B cell (primary cell): Measurements from ENCODE around the gene KRTAP2-2. TPM values are rescaled to one million over a fixed set of nuclear protein-coding genes. Genes with fewer than 3 reads are reported as not detected.

Source experiments
- ATAC-seq: fragments of 200-7000 bp; cut with Tn5 transposase; one replicate; pipeline ENCODE4 v1.10.0; 2021; ENCODE audit warnings: low read depth, mild to moderate bottlenecking, moderate number of reproducible peaks, moderate library complexity
- CTCF ChIA-PET: fragments of 350-600 bp; sonication (Branson Sonifier 250); formaldehyde crosslinking; loops from one replicate; lab custom pipeline; 2021; ENCODE audit warnings: antibody characterized with exemption, inconsistent platforms; lab: Charles Lee
- POLR2A ChIA-PET: fragments of 350-600 bp; sonication (Branson Sonifier 250); formaldehyde crosslinking; loops from one replicate; lab custom pipeline; 2021; ENCODE audit warnings: antibody characterized with exemption; lab: Charles Lee
- DNase-seq: peaks from one replicate; pipeline ENCODE4 v3.0.0; 2013
- H2AFZ ChIP-seq: 2 replicates; pipeline ENCODE4 v1.6.1; 2012; ENCODE audit warnings: mild to moderate bottlenecking, low read depth, low read length; ENCODE audit not compliant: insufficient read depth, poor library complexity, severe bottlenecking
- H3K27ac ChIP-seq, 2 donors: 1 replicate in 1 of 2; 2 replicates in 1 of 2; pipeline ENCODE4 v1.5.1; 2012 to 2013; ENCODE audit warnings: low read length in 2 of 2, mild to moderate bottlenecking in 2 of 2, moderate library complexity in 1 of 2
- H3K27me3 ChIP-seq, 4 experiments: fragments of 200-600 bp in 1 of 4; sonication (generic) in 1 of 4; replicated peaks in 1 of 4; 1 replicate in 2 of 4; 2 replicates in 2 of 4; pipeline versions ENCODE4 v1.6.1 to v1.7.0; 2013 to 2016; ENCODE audit warnings: low read length in 3 of 4, mild to moderate bottlenecking in 2 of 4, mixed read lengths in 1 of 4, moderate library complexity in 1 of 4; ENCODE audit not compliant: insufficient read depth in 4 of 4, control insufficient read depth in 3 of 4; ENCODE audit errors: control extremely low read depth in 1 of 4
- H3K36me3 ChIP-seq, 2 experiments: replicated peaks in 1 of 2; 1 replicate in 1 of 2; 2 replicates in 1 of 2; pipeline versions ENCODE4 v1.6.1 to v1.7.1; 2013; ENCODE audit warnings: low read length in 1 of 2; ENCODE audit not compliant: insufficient read depth in 2 of 2, control insufficient read depth in 1 of 2; ENCODE audit errors: control extremely low read depth in 1 of 2, extremely low read depth in 1 of 2
- H3K4me1 ChIP-seq, 2 donors: fragments of 200-600 bp in 1 of 2; sonication (generic) in 1 of 2; 1 replicate in 1 of 2; 2 replicates in 1 of 2; pipeline versions ENCODE4 v1.5.1 to v1.6.1; 2013 to 2017; ENCODE audit warnings: low read length in 2 of 2; ENCODE audit not compliant: control insufficient read depth in 2 of 2, insufficient read depth in 2 of 2
- H3K4me2 ChIP-seq: replicated peaks from 2 replicates; pipeline ENCODE3; 2012; ENCODE audit warnings: mild to moderate bottlenecking, low read depth, low read length; ENCODE audit not compliant: poor library complexity, severe bottlenecking
- H3K4me3 ChIP-seq, 5 experiments: fragments of 200-600 bp in 1 of 5; sonication (generic) in 1 of 5; 1 replicate in 3 of 5; 2 replicates in 2 of 5; pipeline versions ENCODE4 v1.5.1 to v1.7.0; 2011 to 2016; ENCODE audit warnings: low read length in 4 of 5, mild to moderate bottlenecking in 4 of 5, low read depth in 2 of 5, control low read depth in 1 of 5, moderate library complexity in 1 of 5; ENCODE audit not compliant: insufficient read depth in 1 of 5; ENCODE audit errors: control extremely low read depth in 1 of 5, extremely low read depth in 1 of 5
- H3K79me2 ChIP-seq: fragments of 200-600 bp; sonication (generic); one replicate; pipeline ENCODE4 v1.6.0; 2016; ENCODE audit warnings: low read length; ENCODE audit not compliant: control insufficient read depth, insufficient read depth
- H3K9ac ChIP-seq: fragments of 200-600 bp; sonication (generic); 2 replicates; pipeline ENCODE4 v1.6.1; 2017; ENCODE audit warnings: mild to moderate bottlenecking, low read length, moderate library complexity
- H3K9me3 ChIP-seq, 3 donors: one replicate each; pipeline versions ENCODE4 v1.6.1 to v1.7.1; 2013; ENCODE audit warnings: low read length in 2 of 3; ENCODE audit not compliant: control insufficient read depth in 2 of 3, insufficient read depth in 1 of 3; ENCODE audit errors: control extremely low read depth in 1 of 3
- H4K20me1 ChIP-seq: 2 replicates; pipeline ENCODE4 v1.6.0; 2012; ENCODE audit warnings: mild to moderate bottlenecking, low read length; ENCODE audit not compliant: insufficient read depth, control insufficient read depth, poor library complexity, severe bottlenecking
- H3K27ac Mint-ChIP-seq: one replicate; pipeline ENCODE4 v1.8.0; 2021; ENCODE audit warnings: mixed read lengths
- H3K27me3 Mint-ChIP-seq: one replicate; pipeline ENCODE4 v1.8.0; 2021; ENCODE audit warnings: mixed read lengths
- H3K4me1 Mint-ChIP-seq: one replicate; pipeline ENCODE4 v1.8.0; 2021; ENCODE audit warnings: mixed read lengths
- H3K4me3 Mint-ChIP-seq: one replicate; pipeline ENCODE4 v1.8.0; 2021; ENCODE audit warnings: mixed read lengths
- H3K9me3 Mint-ChIP-seq: one replicate; pipeline ENCODE4 v1.8.0; 2022; ENCODE audit warnings: mixed read lengths; ENCODE audit not compliant: insufficient read depth
- EZH2 ChIP-seq: IDR thresholded peaks from 2 replicates; pipeline ENCODE4 v1.6.1; 2012; ENCODE audit warnings: borderline replicate concordance, low read depth, mild to moderate bottlenecking, moderate library complexity, low read length; ENCODE audit not compliant: insufficient read depth, poor library complexity, severe bottlenecking
- WGBS: methylation state at CpG from one replicate; pipeline ENCODE4 v1.1.5; 2013; ENCODE audit warnings: missing lambda C conversion rate; ENCODE audit not compliant: insufficient coverage; 5-methylcytosine and 5-hydroxymethylcytosine counted together
- intact Hi-C: fragments of 100-400 bp; cut with micrococcal nuclease; formaldehyde crosslinking; loops from one replicate; pipeline ENCODE4 v1.10.0; 2022
- polyA plus RNA-seq: library from polyadenylated mRNA; depleted of rRNA; stranded (reverse); fragments of >200 nt; gene quantifications from 2 replicates; pipeline ENCODE4 v1.2.3, GENCODE V29; 2012
- total RNA-seq, 2 donors: library from RNA; stranded (reverse); fragments of 120-200 nt in 1 of 2; gene quantifications; 1 replicate in 1 of 2; 2 replicates in 1 of 2; pipeline versions ENCODE4 v1.2.3 to v1.2.4, GENCODE V29; 2013 to 2022
- TF ChIP-seq, protein P1 (sequence below): fragments of 200-600 bp; IDR thresholded peaks from one replicate; pipeline ENCODE4 v1.8.0; 2022; ENCODE audit warnings: antibody characterized with exemption, mild to moderate bottlenecking

Gene KRTAP2-2
- total and polyA plus RNA-seq, 2 donors (not counting 1 experiment from before 2014, with no cell fraction given): not detected

DNA sequence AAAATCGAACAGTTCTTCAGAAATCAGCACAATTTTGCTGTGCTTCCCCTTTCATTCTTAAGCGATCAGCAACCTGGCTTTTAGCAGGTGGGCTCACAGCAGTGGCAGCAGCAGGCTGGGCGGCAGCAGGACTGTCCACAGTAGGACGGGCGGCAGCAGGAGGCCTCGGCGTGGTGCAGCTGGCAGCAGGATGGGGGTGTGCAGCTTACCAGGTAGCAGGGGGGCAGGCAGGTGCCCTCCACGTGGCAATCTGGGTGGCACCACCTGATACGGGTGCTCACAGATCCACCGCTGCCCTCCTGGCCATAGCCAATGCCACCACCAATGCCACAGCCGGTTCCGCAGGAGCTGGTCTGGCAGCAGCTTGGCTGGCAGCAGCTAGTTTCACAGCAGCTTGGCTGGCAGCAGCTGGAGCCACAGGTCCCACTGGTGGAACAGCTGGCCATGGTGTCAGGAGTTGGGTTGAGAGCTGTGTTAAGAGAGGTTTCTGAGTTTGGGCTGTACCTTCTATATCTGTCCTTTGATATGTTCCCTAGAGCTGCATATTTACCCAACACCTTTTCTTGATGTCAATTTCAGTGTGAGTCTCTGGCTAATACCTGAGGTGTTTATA is 25.3 kb downstream of the KRTAP2-2 start, which contains the start of gene KRTAP1-4:
TSS of gene KRTAP1-4 (minus strand) at position 563 of the 613 bp plus-strand sequence. CDS start at position 446, 117 bp downstream.
- Mint-ChIP-seq H3K27ac (no peak within 1 kb of the TSS), H3K4me1 (no peaks in the 10 kb centered on the region), H3K27me3 (peaks cover 48% of the 10 kb centered on the region), H3K4me3 (no peak within 1 kb of the TSS), H3K9me3 (no peaks in the 10 kb centered on the region)
- ChIA-PET CTCF (no interaction called here), POLR2A (no interaction called here)
- H3K27ac ChIP-seq: no peak within 1 kb of the TSS
- no peak within 1 kb of the TSS for H3K4me2 ChIP-seq
- no peak within 1 kb of the TSS for H3K4me3 ChIP-seq
- no peaks in the 10 kb centered on the region for H4K20me1 ChIP-seq
- no peak within 1 kb of the TSS for H3K9ac ChIP-seq
- WGBS: 90% methylated on average over 9 of the region's 12 CpGs
- H3K27me3 ChIP-seq: peaks cover 0 to 9% (median 3%) of the 10 kb centered on the region in 4 experiments
- DNase-seq: no peak
- TF ChIP-seq EZH2: no peak
- TF ChIP-seq, protein P1, sequence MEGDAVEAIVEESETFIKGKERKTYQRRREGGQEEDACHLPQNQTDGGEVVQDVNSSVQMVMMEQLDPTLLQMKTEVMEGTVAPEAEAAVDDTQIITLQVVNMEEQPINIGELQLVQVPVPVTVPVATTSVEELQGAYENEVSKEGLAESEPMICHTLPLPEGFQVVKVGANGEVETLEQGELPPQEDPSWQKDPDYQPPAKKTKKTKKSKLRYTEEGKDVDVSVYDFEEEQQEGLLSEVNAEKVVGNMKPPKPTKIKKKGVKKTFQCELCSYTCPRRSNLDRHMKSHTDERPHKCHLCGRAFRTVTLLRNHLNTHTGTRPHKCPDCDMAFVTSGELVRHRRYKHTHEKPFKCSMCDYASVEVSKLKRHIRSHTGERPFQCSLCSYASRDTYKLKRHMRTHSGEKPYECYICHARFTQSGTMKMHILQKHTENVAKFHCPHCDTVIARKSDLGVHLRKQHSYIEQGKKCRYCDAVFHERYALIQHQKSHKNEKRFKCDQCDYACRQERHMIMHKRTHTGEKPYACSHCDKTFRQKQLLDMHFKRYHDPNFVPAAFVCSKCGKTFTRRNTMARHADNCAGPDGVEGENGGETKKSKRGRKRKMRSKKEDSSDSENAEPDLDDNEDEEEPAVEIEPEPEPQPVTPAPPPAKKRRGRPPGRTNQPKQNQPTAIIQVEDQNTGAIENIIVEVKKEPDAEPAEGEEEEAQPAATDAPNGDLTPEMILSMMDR: no peak
- H3K4me1 ChIP-seq: no peaks in the 10 kb centered on the region
- no peaks in the 10 kb centered on the region for H3K36me3 ChIP-seq
- no peak within 1 kb of the TSS for H2AFZ ChIP-seq
- no peak for ATAC-seq
- H3K9me3 ChIP-seq: no peaks in the 10 kb centered on the region
- intact Hi-C loops: no loop called here
- no peaks in the 10 kb centered on the region for H3K79me2 ChIP-seq

DNA sequence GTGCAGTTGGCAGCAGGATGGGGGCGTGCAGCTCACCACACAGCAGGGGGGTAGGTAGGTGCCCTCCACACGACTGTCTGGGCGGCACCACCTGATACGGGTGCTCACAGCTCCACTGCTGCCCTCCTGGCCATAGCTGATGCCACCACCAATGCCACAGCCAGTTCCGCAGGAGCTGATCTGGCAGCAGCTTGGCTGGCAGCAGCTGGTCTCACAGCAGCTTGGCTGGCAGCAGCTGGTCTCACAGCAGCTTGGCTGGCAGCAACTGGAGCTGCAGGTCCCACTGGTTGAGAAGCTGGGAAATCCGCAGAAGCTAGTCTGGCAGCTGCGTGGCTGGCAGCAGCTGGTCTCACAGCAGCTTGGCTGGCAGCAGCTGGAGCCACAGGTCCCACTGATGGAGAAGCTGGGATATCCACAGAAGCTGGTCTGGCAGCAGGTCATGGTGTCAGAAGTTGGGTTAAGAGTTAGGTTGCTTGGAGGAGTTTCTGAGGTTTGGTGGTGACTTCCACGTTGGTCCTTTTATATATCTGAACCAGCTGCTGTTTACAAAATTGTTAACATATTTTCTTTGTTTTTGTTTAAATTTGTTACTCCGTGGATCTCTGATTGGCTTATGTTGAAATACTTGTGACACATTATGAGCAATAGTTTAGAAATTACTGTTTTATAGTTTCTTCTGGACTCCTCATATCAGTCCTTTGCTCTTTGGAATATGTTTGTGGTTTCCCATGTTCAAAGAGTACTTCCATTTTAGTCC is 28.1 kb downstream of the KRTAP2-2 start, which contains the start of gene KRTAP1-5:
TSS of gene KRTAP1-5 (minus strand) at position 494 of the 757 bp plus-strand sequence. CDS start at position 441, 53 bp downstream.
- H3K4me1 ChIP-seq: no peaks in the 10 kb centered on the region
- no peak within 1 kb of the TSS for H3K4me3 ChIP-seq
- H4K20me1 ChIP-seq: no peaks in the 10 kb centered on the region
- H3K4me2 ChIP-seq: no peak within 1 kb of the TSS
- Mint-ChIP-seq H3K27ac (no peak within 1 kb of the TSS), H3K27me3 (peaks cover 66% of the 10 kb centered on the region), H3K9me3 (peaks cover 8% of the 10 kb centered on the region), H3K4me1 (no peaks in the 10 kb centered on the region), H3K4me3 (no peak within 1 kb of the TSS)
- H2AFZ ChIP-seq: no peak within 1 kb of the TSS
- CTCF ChIA-PET: no interaction called here
- intact Hi-C loops: no loop called here
- no peak for DNase-seq
- ATAC-seq: no peak
- POLR2A ChIA-PET: no interaction called here
- H3K27me3 ChIP-seq: peaks cover 0 to 9% (median 3%) of the 10 kb centered on the region in 4 experiments
- no peak within 1 kb of the TSS for H3K27ac ChIP-seq
- H3K9me3 ChIP-seq: no peaks in the 10 kb centered on the region
- no peak within 1 kb of the TSS for H3K9ac ChIP-seq
- no peaks in the 10 kb centered on the region for H3K79me2 ChIP-seq
- WGBS: 88% methylated on average over 7 of the region's 9 CpGs
- no peaks in the 10 kb centered on the region for H3K36me3 ChIP-seq
- TF ChIP-seq, protein P1: no peak
- no peak for TF ChIP-seq EZH2
